HG03108 (cell line): ENCODE measurements around the gene NMT1.
A peak's percentile ranks its signal among the peaks of the same experiment; 100 is the strongest.

Experiments used
- ATAC-seq: cut with Tn5 transposase; IDR thresholded peaks from one replicate; pipeline ENCODE4 v1.9.1; 2021; ENCODE audit warnings: moderate library complexity; ENCODE audit not compliant: unreplicated experiment

Gene NMT1

DNA sequence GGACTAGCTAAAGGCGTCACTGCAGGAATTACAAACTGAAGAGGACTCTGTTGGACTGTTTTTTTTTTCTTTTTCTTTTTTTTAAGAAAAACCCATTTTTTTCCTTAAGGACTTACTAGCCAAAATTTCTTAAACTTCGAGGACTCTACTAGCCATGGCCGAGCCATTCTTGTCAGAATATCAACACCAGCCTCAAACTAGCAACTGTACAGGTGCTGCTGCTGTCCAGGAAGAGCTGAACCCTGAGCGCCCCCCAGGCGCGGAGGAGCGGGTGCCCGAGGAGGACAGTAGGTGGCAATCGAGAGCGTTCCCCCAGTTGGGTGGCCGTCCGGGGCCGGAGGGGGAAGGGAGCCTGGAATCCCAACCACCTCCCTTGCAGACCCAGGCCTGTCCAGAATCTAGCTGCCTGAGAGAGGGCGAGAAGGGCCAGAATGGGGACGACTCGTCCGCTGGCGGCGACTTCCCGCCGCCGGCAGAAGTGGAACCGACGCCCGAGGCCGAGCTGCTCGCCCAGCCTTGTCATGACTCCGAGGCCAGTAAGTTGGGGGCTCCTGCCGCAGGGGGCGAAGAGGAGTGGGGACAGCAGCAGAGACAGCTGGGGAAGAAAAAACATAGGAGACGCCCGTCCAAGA lies 88.0 kb downstream of the NMT1 start:
- peak; percentile 30 for ATAC-seq

DNA sequence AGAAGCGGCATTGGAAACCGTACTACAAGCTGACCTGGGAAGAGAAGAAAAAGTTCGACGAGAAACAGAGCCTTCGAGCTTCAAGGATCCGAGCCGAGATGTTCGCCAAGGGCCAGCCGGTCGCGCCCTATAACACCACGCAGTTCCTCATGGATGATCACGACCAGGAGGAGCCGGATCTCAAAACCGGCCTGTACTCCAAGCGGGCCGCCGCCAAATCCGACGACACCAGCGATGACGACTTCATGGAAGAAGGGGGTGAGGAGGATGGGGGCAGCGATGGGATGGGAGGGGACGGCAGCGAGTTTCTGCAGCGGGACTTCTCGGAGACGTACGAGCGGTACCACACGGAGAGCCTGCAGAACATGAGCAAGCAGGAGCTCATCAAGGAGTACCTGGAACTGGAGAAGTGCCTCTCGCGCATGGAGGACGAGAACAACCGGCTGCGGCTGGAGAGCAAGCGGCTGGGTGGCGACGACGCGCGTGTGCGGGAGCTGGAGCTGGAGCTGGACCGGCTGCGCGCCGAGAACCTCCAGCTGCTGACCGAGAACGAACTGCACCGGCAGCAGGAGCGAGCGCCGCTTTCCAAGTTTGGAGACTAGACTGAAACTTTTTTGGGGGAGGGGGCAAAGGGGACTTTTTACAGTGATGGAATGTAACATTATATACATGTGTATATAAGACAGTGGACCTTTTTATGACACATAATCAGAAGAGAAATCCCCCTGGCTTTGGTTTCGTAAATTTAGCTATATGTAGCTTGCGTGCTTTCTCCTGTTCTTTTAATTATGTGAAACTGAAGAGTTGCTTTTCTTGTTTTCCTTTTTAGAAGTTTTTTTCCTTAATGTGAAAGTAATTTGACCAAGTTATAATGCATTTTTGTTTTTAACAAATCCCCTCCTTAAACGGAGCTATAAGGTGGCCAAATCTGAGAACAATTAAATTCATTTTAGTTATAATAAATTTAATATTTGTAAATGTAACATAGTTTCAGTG lies 88.8 kb downstream of the NMT1 start:
- no peak for ATAC-seq

DNA sequence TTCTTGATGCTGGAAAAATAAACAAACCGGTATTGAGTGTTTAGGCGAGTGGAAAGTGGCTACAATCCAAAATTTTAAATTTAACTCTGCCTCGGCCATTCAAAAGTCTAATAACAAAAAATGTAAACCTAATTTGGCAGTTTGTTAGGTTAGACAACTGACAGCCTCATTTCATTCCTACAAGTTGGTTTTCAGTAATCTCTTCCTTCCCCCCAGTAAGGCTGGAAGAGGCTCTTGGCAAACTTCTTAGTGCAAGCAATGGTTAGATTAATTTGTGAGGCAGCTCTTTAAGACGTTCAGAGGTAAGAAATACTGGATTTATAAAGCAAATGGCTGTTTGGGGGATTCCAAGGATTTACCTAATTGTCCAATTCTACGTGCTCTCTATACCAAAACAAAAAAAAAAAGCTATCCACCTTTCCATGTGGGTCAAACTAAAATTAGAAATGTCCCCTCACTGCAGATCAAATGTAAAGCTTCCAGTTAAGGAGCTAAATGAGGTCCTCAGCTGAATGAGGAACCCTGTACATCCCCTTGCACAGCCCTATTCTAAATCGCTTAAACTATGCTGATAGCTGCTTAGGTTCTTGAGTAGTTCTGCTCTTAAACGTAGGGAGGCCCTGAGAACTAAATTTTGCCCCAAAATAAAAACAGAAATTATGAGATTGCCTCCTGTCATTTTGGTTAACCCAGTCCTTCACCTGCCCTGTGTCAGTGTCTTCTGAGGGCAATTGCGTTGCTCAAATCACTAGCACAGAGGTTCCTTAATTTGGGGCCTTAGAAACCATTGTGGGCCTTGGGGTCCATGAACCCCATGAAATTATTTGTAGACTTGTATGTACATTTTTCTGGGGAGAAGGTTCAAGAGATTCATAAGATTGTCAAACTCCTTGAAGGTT lies 90.0 kb downstream of the NMT1 start:
- ATAC-seq = no peak

DNA sequence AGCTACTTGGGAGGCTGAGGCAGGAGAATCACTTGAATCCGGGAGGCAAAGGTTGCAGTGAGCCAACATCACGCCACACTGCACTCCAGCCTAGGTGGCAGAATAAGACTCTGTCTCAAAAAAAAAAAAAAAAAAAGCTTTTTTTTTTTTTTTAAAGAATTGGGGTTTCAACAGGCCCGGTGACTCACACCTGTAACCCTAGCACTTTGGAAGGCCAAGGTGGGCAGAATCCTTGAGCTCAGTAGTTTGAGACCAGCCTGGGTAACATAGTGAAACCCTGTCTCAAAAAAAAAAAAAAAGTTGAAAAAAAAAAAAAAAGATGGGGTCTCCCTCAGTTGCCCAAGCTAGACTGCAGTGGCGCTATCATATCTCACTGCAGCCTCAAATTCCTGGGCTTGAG lies 93.9 kb downstream of the NMT1 start:
- ATAC-seq = no peak

DNA sequence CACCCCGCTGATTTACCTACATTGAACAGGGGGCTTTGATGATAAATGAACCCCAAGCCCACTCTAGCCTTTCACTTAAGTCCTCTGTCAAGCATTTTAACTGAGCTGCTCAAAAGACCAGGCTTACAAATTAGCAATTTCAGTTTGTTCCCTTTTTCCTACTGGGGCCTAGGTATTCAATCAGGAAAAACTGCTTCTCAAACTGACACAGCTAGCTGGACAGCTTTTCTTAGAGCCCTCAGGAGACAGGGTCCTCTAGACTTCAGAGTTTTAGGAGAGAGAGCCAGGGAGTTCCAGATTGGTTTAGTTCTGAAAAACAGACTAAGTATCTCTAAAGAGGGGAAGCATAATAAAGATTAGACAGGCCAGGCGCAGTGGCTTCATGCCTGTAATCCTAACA lies 94.4 kb downstream of the NMT1 start:
- ATAC-seq = no peak

DNA sequence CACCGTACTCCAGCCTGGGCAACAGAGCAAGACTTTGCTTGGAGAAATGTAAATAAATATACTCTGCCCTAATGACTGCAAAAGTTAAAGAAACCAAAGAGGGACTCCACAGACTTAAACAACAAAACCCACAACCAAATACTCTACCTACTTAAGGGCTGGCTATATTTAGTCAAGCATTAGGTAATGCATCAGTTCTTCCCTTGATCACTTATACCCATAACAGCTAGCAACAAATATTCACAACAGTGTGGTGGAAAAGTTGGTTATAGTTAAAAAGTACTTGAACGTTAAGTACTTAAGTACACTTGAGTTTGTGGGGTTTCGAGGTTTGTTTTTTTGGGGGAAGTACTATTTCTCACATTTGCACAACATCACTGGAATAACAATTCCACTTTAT lies 95.1 kb downstream of the NMT1 start:
- no peak for ATAC-seq
